Jurkat, Clone E6-1 (cell line): ENCODE data around the gene SLC8A1.

Experiments
- DNase-seq: peaks from one replicate; pipeline ENCODE4 v3.0.0-alpha.2; 2011; ENCODE audit warnings: low read depth, low spot score
- H3K4me3 ChIP-seq: 2 replicates; pipeline ENCODE4 v1.5.1; 2011; ENCODE audit warnings: mild to moderate bottlenecking, low read length, control low read depth, moderate library complexity

The SLC8A1 gene

DNA sequence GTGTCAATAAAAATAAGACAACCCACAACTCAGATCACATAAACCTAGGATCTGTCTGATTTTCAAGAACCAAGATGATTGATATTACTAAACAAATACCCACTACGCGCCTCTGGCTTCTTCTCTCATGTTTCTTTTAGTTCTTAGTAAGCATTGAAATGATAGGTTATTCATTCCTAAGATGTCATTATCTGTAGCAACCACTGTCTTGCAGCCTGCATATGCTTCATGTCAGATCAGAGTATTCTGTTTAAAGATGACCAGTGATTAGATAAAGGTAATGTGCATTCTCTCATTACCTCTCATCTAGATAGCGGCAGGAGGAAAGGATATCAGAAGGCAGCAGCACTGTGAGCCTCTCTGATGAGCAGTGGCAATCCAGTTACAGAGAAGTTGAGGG is 112.9 kb downstream of the SLC8A1 start:
- no peak for DNase-seq

DNA sequence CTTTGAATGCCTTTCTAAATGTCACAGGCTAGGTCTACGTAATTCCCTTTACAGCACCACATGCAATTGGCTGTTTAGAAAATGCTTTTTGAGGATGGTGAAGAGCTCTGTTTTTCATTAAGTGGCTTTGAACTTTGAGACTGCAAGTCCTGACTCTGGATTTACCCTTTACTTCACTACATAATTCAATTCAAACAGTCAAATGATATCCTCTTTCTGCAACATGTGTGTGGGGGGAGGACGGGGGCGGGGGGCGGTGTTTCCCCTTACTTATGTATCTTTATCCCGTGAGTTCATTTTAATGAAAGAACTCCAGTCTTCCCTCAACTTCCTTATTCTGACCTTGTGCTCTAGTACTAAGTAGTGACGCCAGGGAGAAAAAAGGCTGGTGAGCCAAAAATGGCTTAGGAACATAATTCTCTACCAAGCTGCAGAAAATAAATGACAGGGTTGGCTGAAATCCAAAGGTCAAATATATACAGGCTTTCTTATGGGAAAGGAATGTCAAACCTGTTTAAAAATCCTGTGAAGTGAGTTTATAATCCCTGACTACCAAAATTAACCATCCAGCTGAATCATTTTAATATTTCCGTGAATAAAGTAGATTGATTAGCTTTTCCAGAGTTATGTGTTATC is 119.6 kb downstream of the SLC8A1 start:
- H3K4me3 ChIP-seq: no peak overlapping the region
- no peak for DNase-seq

More for the DNA sequence above, 112.9 kb downstream of the SLC8A1 start:
- H3K4me3 ChIP-seq: no peak overlapping the region

DNA sequence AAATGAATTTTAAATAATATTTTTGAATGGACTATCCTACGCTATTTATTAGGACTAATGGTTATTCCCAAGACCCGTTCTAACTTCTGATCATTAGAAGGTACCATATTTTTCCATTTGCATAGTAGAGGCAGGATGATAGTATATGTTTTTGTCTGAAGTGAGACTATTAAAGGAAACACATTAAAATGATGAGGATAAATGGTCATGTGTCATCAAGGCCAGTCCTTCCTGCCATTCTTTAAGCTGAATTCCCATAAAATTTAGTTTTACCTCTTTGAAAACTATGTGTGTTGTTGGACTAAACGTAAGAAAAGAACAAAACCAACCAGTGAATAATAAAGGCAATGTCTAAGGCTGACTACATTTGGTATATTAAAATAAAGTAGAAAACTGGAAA is 121.8 kb downstream of the SLC8A1 start:
- H3K4me3 ChIP-seq: no peak overlapping the region
- DNase-seq: no peak

DNA sequence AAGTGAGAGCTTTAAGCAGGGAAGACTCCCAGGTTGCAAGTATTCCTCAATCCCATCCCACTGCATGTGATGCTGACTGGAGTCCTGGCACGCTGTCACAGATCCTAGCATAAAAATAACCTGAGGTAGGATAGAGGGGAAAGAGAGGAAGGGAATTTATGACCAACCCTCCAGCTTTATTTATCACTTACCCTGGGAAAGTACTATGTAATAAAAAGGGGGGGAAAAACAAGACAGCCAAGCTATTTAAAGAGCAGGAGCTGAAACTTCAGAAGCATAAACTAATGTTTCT is 122.2 kb downstream of the SLC8A1 start:
- H3K4me3 ChIP-seq: no peak overlapping the region
- DNase-seq: no peak

DNA sequence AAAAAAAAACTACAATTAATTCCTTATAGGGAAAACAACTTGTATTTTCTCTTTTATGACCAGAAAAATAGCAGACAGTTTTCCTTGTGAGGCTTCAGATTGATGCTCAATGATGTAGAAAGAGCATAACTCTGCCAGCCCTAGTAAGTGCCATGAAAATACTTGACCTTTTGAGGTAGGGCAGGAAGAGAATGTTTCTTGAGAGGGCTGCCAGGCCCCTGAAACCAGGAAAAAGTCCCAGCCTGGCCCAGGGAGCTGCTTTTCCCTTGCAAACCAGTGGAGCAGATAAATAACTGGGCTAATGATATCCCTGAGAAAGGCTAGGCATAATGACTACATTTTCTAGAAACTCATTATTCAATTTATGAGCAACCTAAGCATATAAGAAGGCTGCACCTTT is 126.8 kb downstream of the SLC8A1 start:
- no peak overlapping the region for H3K4me3 ChIP-seq
- no peak for DNase-seq

GRCh38 chr2:40324656-40325055 is 127.2 kb downstream of the SLC8A1 start:
- no peak for DNase-seq
- H3K4me3 ChIP-seq: no peak overlapping the region

DNA sequence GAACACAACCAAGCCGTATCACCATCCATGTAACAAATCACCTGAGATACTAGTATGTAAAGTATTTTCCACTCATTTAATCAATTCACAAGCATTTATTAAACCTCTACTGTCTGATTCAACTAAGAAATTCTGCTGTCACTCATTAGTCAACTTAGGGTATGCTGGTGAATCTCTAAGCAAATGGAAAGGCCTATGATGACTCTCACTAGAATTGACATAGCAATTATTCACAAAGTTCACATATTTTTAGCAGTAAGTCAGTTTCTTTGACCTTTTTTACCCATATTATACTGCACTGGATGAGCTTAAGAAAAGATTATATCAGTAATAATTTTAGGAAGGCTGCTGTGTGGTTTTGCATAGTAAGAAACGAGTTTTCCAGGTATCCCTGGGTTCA is 130.1 kb downstream of the SLC8A1 start:
- H3K4me3 ChIP-seq: no peak overlapping the region
- no peak for DNase-seq

GRCh38 chr2:40321016-40321623 is 130.8 kb downstream of the SLC8A1 start:
- H3K4me3 ChIP-seq: no peak overlapping the region

DNA sequence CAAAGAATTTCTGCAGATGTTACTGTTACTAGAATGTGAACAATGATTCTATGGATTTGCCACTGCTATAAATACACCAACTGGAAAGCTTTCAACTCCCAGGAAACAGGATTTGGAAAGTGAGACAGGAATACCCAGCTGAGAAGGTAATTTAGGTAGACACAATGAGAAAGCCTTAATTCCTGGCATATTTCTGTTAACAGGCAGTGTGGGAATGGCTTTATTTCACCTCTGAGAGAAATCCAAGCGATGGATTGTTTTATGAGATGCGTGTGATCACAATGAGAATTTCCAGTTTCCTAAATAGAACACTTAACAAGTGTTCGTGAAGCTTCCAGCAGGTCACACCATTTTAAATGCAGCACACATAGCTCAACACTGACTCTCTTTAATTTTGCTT is 133.0 kb downstream of the SLC8A1 start:
- no peak overlapping the region for H3K4me3 ChIP-seq
- no peak for DNase-seq

More at GRCh38 chr2:40321016-40321623, 130.8 kb downstream of the SLC8A1 start:
- no peak for DNase-seq

GRCh38 chr2:40317761-40318160 is 134.1 kb downstream of the SLC8A1 start:
- no peak for DNase-seq
- no peak overlapping the region for H3K4me3 ChIP-seq

- no peak overlapping the region for H3K4me3 ChIP-seq
- no peak for DNase-seq
These were observed 134.8 kb downstream of the SLC8A1 start for GRCh38 chr2:40317046-40317445.

DNA sequence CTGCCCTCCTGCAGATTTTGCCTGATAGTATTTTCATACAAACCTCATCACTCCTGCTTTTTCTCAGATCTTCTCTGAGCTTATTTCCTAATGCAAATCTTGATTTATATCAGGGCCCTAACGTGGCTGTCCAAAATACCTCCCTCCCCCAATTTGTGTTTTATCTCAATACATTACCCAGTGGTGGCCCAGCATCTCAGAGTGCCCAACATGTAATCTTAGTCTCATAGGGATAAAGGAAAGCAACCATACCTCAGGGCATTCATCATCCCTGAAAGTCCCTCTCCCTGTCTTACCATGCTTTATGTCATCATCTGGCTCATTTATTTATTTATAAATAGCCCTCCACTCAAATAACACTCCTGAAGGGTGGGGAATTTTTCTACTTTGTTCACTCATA is 135.3 kb downstream of the SLC8A1 start:
- no peak overlapping the region for H3K4me3 ChIP-seq

GRCh38 chr2:40315683-40316082 is 136.2 kb downstream of the SLC8A1 start:
- DNase-seq: no peak
- H3K4me3 ChIP-seq: no peak overlapping the region

More for the DNA sequence above, 135.3 kb downstream of the SLC8A1 start:
- DNase-seq: no peak

DNA sequence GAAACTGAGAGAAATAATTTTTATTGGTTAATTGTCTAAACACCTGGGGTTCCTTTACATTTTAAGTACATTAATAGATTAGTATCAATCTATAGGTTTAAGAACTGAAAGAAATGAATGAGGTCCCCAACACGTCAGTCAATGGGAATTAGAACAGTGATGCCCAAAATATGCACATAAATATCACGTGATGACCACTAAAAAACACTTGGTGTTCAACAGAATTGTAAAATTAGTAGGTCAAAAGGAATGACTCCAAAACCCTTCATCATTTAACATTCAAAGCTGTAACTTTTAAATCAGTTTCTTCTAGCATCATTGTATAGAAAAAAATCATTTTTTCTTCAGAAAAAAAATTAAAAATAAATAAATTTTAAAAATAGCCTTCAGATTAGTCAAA is 140.9 kb downstream of the SLC8A1 start:
- DNase-seq: no peak
- H3K4me3 ChIP-seq: no peak overlapping the region

GRCh38 chr2:40310303-40310702 is 141.6 kb downstream of the SLC8A1 start:
- H3K4me3 ChIP-seq: no peak overlapping the region
- DNase-seq: no peak

DNA sequence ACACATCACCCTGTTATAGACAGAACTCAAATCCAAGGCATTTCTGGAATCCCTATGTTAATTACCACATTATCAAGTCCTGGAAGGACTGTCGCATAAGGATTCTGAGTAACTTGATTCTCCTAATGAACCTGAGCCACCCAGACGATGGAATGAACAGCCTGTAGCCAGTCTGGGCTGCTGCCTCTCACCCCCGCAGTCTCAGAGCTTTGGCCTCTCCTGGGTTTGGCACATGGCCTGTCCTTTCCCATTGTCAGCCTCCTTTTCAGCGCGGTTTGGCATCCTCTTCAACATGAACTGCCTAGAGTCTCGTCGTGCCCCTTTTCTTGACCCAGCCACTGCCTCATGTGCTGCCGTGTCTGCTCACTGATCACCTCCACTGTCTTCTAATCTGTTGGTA is 147.6 kb downstream of the SLC8A1 start:
- DNase-seq: no peak

GRCh38 chr2:40303746-40304145 is 148.1 kb downstream of the SLC8A1 start:
- H3K4me3 ChIP-seq: no peak overlapping the region
- DNase-seq: no peak

More for the DNA sequence above, 147.6 kb downstream of the SLC8A1 start:
- no peak overlapping the region for H3K4me3 ChIP-seq

DNA sequence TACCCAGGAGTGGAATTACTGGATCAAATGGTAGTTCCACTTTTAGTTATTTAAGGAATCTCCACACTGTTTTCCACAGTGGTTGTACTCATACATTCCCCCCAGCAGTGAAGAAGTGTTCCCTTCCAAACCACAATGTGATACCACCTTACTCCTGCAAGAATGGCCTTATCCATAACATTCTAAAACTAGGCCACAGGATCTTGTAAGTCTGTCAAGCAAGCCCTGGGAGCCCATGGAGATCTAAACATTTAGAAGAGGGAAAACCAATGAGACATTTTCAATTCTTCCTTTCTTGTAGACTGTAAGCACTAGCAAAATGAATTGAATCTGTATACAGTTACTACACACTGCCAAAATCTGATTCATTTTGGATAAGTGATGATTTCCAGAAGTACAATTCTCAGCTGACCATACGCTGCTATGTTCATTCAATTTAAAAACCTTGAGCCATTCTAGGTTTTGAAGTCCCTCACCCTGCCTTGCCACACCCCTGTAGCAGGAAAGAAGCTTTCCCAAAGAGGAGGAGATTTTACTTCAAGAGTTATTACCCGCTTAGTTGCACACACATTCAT is 149.1 kb downstream of the SLC8A1 start:
- no peak for DNase-seq
- no peak overlapping the region for H3K4me3 ChIP-seq

DNA sequence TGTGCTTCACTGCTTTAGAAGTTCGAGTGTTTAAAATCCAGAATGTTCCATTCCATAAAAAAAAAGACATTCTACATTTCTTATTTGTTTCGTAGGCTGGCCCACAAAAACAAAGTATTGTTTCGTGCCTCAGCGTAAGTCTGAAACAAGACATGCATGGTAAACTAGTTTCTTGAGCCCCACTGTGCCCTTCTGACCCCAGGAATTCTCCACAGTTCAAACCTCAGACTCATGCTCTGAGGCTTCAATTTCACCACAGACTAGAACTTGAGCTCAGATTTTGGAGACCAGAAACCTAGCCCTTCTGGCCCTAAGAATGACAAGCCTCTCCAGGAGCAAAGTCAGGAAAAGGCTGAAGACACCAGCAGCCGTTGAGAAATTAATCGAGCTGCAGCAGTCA is 151.5 kb downstream of the SLC8A1 start:
- DNase-seq: no peak
- no peak overlapping the region for H3K4me3 ChIP-seq

DNA sequence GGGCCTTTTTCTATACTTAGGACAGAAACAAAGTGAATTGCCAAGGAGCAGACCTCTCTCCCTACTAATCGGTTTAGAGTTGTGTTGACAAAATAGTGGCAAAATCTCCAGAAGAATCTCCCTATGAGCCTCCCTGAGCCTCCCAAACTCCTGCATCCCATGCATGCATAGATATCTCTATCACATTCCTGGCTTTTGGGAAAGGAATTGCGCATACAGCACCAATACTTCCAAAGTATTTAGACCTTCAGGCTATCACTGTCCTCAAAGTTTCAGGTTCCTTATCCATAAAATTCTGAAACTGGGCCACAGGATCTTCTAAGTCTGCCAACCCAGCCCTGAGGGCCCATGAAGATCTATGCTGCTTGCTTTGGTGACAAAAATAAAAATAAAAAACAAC is 152.1 kb downstream of the SLC8A1 start:
- no peak overlapping the region for H3K4me3 ChIP-seq
- DNase-seq: no peak

GRCh38 chr2:40299173-40299572 is 152.7 kb downstream of the SLC8A1 start:
- H3K4me3 ChIP-seq: no peak overlapping the region
- DNase-seq: no peak
